ENCODE results near the gene MUC22. TPM values are rescaled to one million over a fixed set of nuclear protein-coding genes. Genes with fewer than 3 reads are reported as not detected.

The MUC22 gene
- total RNA-seq, 1 donor from 2014 or later, result not detected

DNA sequence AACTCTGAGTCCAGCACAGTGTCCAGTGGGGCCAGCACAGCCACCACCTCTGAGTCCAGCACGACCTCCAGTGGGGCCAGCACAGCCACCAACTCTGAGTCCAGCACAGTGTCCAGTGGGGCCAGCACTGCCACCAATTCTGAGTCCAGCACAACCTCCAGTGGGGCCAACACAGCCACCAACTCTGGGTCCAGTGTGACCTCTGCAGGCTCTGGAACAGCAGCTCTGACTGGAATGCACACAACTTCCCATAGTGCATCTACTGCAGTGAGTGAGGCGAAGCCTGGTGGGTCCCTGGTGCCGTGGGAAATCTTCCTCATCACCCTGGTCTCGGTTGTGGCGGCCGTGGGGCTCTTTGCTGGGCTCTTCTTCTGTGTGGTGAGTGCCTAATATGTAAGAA is 23.0 kb upstream of the MUC22 start:
- intact Hi-C loops (cut with DNase I), result no loop called here
- DNase-seq, result no peak
- no peak for ATAC-seq

DNA sequence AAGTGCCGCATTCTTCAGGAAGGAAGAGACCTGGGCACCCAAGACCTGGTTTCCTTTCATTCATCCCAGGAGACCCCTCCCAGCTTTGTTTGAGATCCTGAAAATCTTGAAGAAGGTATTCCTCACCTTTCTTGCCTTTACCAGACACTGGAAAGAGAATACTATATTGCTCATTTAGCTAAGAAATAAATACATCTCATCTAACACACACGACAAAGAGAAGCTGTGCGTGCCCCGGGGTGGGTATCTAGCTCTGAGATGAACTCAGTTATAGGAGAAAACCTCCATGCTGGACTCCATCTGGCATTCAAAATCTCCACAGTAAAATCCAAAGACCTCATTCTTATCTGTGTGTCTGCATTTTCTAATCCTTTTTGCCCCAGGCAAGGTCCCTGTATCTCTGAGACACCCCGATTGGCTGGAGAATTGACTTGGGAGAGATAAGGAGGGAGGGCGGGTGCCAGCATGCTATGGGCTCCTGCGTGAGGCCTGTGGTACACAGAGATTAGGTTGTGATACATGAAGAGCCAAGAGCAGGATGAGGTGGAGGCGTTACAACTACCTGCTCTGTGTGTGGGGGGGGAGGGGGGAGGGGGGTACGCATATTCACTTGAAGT is 22.0 kb upstream of the MUC22 start:
- no peaks in the 10 kb centered on the region for H3K4me1 ChIP-seq

More for the DNA sequence above, 23.0 kb upstream of the MUC22 start:
- TF ChIP-seq, protein P1, sequence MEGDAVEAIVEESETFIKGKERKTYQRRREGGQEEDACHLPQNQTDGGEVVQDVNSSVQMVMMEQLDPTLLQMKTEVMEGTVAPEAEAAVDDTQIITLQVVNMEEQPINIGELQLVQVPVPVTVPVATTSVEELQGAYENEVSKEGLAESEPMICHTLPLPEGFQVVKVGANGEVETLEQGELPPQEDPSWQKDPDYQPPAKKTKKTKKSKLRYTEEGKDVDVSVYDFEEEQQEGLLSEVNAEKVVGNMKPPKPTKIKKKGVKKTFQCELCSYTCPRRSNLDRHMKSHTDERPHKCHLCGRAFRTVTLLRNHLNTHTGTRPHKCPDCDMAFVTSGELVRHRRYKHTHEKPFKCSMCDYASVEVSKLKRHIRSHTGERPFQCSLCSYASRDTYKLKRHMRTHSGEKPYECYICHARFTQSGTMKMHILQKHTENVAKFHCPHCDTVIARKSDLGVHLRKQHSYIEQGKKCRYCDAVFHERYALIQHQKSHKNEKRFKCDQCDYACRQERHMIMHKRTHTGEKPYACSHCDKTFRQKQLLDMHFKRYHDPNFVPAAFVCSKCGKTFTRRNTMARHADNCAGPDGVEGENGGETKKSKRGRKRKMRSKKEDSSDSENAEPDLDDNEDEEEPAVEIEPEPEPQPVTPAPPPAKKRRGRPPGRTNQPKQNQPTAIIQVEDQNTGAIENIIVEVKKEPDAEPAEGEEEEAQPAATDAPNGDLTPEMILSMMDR (IDR thresholded peaks at IDR 0.05), result no peak
- Histone ChIP-seq H3K27me3 (no peaks in the 10 kb centered on the region), H3K4me3 (no peak overlapping the region), H3K36me3 (no peaks in the 10 kb centered on the region), H3K9me3 (no peaks in the 10 kb centered on the region), H3K4me1 (no peaks in the 10 kb centered on the region), H3K27ac (no peak overlapping the region)

DNA sequence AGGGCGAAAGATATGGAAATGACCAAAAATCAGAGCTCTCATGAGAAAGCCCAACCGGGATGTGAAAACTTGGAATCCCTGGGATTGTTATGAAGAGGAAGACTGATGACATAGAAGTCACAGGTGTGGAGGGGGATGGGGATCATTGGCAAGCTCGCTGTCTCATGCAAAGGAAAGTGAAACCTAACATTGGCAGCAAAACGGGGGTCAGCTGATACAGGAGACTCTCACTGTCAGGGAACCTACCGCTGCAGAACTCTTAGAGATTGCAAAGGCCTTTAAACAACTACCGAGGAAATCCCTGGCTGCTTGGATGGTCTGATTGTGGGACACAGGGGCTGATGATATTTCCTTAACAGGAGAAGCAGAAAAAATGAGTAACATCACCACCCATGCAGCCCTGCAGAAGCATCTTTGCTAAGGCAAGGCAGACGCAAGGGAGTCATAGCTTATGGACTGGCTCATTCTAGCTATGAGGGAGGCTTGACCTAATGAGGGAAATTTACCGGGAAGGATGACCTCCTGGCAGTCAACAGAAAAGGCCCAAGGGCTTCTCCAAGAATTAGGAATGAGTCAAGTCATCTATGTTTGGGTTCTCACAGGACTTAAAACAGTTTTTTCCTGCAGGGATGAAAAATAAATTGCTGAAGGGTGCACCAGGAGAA is 19.7 kb upstream of the MUC22 start:
- ATAC-seq, result no peak
- H3K4me3 ChIP-seq, result no peak overlapping the region
- H3K27me3 ChIP-seq, result no peaks in the 10 kb centered on the region
- TF ChIP-seq, protein P1 (IDR thresholded peaks at IDR 0.05), result no peak
- H3K4me1 ChIP-seq, result no peaks in the 10 kb centered on the region
- no peak overlapping the region for H3K27ac ChIP-seq
- intact Hi-C loops (cut with DNase I), result no loop called here
- no peaks in the 10 kb centered on the region for H3K9me3 ChIP-seq
- no peaks in the 10 kb centered on the region for H3K36me3 ChIP-seq
- no peak for DNase-seq

More for the DNA sequence above, 22.0 kb upstream of the MUC22 start:
- ATAC-seq (no peak), DNase-seq (no peak)
- Histone ChIP-seq H3K9me3 (no peaks in the 10 kb centered on the region), H3K36me3 (no peaks in the 10 kb centered on the region), H3K27me3 (no peaks in the 10 kb centered on the region), H3K4me3 (no peak overlapping the region), H3K27ac (no peak overlapping the region)
- intact Hi-C loops (cut with DNase I), result no loop called here
- TF ChIP-seq, protein P1 (IDR thresholded peaks at IDR 0.05), result no peak

DNA sequence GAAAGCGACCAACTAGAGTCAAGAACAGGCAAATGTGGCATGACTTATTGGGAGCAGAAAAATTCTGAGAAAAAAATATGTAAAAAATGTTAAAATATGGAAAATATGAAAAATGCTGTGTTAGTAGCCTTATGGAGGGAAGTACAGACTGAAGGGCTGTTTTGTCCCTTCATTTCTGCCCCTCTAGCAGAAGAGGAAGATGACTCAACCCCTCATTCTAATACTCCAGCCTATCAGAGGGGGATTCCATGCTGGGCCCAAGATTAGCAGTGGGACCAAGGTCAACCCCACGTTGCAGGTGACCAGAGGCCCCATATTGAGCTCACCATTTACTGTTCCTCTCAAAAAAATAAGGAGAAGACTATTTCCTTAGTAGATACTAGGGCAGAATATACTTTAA is 18.4 kb upstream of the MUC22 start:
- no peak for ATAC-seq
- Histone ChIP-seq H3K9me3 (no peaks in the 10 kb centered on the region), H3K4me1 (no peaks in the 10 kb centered on the region), H3K4me3 (no peak overlapping the region), H3K36me3 (no peaks in the 10 kb centered on the region), H3K27ac (no peak overlapping the region), H3K27me3 (no peaks in the 10 kb centered on the region)
- intact Hi-C loops (cut with DNase I), result no loop called here
- TF ChIP-seq, protein P1 (IDR thresholded peaks at IDR 0.05), result no peak
- no peak for DNase-seq

DNA sequence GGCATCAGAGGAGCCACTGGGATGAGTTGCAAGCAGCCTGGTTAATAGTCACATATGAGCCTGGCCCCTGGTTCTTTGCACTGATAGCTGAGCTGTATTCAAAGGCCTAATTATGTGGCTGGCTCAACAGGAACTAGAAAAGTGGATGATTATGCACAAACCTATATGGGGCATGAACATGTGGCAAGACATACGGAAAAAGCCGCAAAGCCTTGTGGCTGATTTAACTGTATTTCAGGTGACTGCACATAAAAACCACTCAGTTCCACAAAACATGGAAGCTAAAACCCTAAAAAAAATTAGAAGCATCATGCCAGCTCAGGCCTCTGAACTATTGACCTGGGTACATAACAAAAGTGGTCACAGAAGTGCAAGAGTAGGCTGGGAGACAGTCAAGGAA is 13.0 kb upstream of the MUC22 start:
- Histone ChIP-seq H3K27me3 (no peaks in the 10 kb centered on the region), H3K4me1 (no peaks in the 10 kb centered on the region), H3K4me3 (no peak overlapping the region), H3K36me3 (no peaks in the 10 kb centered on the region), H3K27ac (no peak overlapping the region), H3K9me3 (no peaks in the 10 kb centered on the region)
- DNase-seq, result no peak
- TF ChIP-seq, protein P1 (IDR thresholded peaks at IDR 0.05), result no peak
- intact Hi-C loops (cut with DNase I), result no loop called here
- ATAC-seq, result no peak

All from upper lobe of right lung (tissue), 1 donor.